ENCODE data around the gene INPP5K.

INPP5K gene

GRCh38 chr17:1484676-1485422 lies 31.6 kb downstream of the INPP5K start:
- DNase-seq: peak; percentile 47 to 64 (median 50)

DNA sequence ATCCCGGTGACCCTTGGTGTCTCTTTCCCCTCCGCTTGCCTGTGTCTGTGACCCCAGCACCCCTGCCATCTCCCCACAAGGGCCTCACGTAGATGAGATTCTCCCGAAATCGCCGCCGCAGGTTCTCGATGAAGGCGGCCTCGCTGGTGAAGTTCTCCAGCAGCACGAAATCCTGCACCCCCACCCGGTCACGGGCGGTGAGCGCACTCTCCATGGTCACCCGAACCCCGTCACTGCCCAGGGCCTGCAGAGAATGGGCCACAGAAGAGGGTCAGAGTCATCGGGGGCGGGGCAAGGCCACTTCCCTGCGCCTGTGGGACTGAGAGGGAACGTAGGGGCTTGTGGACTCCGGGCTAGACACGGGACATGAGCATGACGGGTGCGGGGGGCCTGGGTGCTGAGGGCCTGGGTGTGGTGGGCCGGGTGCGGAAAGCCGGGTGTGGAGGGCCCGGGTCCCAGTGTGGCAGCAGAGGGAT lies 32.3 kb downstream of the INPP5K start:
- no peak for DNase-seq

GRCh38 chr17:1482680-1483079 lies 33.7 kb downstream of the INPP5K start:
- no peak for DNase-seq

- no peak for DNase-seq
Measured at GRCh38 chr17:1481736-1482135, 34.7 kb downstream of the INPP5K start.

GRCh38 chr17:1480747-1481465 lies 35.5 kb downstream of the INPP5K start:
- no peak for DNase-seq

DNA sequence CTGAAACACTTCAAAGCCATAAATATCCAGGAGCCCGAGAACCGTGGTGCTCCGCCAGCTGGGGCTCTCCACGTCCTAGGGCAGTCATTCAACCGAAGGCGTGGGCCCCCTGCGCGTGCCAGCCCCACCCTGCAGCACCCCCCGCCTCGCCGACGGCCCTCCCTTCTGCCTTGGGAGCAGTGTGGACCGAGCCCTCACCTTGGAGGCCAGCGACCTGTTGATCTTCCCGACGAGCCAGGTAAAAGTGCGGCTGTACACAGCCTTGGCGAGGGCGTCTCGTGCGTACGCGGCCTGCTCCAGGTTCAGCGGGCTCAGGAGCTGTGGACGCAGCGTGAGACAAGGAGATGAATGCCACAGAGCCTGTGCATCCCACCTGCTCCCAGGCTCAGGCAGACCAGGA lies 38.0 kb downstream of the INPP5K start:
- no peak for DNase-seq

GRCh38 chr17:1475321-1475854 lies 41.0 kb downstream of the INPP5K start:
- no peak for DNase-seq

GRCh38 chr17:1474402-1475189 lies 41.8 kb downstream of the INPP5K start:
- no peak for DNase-seq

DNA sequence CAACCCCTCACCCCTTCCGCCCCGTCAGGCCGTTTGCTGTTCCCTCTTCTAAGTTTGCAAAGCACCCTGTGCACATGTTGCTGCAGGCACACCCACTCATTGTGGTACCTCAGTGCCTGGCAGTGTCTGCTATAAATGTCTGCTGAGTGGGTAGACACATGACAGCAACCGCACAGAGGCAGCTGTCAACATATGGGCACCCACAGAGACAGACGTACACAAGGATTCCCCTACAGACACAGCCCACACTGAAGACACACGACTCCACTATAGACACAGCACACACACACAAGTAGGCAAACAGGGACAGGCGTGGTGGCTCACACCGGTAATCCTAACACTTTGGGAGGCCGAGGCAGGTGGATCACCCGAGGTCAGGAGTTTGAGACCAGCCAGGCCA lies 42.6 kb downstream of the INPP5K start:
- peak in 1 of 5 donors; percentile 27 for DNase-seq

- DNase-seq: no peak
Measured at GRCh38 chr17:1473170-1473569, 43.2 kb downstream of the INPP5K start.

DNA sequence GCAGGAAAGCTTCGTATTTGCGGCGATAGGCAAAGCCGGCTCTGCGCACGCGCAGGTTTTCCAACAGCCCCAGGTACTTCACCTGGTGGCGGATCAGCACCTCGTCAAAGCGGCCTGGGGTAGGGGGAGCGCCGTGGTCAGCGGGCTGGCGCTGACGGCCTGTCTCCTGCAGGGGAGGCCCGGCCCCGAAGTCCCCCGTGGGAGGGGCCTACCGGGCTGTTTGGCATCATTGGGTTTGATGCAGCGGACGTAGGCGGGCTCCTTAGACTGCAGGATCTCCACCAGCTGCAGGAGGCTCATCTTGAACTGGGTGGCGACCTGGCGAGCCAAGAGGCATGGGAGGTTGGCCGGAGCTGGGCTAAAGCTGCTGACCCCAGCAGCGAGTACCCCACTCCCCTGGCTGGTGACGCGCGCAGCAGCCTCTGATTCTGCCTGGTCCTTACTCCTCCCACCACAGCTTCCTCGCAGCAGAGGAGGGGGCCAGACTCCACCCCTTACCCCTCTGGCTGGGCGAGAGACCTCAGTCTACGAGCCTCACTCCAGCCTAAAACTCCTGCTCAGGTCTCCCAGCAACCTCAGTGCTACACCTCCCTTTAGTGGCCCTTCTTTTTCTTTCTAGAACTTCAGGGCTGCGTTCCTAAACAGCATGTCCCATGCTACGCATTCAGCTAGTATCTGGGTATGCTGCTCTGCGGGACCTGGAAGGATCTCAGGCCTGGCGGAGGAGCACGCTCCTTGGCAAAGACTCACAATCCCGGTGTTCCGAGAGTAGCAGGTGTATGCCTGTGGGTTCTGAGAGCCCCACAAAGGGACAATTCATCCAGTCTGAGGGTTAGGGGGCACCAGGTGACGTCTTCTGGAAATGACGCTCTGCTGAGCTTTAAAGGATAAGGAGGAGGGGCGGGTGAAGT lies 44.2 kb downstream of the INPP5K start:
- DNase-seq: no peak

DNA sequence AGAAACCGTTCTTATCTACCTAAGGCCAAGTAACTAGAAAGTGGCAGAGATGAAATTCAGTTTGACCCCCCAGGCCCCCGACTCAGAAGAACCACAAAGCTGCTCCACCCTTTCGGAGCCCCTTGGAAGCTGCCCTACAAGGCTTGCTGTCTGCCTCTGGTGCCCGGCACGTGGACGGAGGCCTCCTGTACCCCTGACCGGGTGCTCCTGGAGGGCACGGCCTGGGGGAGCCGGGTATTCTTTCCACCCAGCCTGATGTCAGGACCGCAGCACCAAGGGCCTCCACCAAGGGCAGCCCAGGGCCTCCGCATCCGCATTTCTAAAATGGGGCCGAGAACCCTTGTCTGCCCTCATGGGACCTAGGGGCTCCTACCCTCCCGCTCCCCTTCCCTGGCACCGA lies 44.9 kb downstream of the INPP5K start:
- DNase-seq: no peak

- DNase-seq: no peak
Measured at GRCh38 chr17:1470755-1471462, 45.5 kb downstream of the INPP5K start.

DNA sequence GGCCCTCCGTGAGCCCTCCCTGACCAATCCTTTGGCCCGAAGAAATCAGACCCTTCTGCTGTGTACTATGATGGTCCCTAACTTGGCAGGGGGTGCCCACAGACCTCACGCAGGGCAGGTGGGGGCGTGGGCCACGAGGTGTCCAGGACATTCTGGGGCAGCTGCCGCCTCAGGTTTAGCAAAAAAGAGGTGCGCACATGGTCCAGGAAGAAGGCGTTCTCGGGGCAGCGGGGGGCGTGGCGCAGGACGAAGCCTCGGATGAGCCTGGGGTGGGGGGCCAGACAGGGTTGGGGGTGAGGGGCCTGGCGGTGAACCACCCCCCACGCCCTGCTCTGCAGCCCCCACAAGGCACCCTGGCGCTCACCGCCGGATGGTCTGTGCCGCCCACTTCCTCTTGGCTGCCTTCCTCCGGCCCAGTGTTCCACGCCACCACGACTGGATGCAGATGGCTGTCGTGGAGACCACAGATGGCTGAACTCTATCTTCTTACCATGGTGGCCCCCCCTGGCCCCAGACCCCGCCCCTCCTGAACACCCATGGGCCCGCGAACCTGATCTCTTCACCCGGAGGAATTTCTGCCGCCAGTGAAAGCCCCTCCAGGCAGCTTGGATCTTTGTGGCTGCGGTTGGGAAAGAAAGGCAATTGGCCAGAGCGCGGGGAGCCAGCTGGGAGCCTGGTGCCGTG lies 46.2 kb downstream of the INPP5K start:
- no peak for DNase-seq

GRCh38 chr17:1469231-1469852 lies 47.1 kb downstream of the INPP5K start:
- no peak for DNase-seq

DNA sequence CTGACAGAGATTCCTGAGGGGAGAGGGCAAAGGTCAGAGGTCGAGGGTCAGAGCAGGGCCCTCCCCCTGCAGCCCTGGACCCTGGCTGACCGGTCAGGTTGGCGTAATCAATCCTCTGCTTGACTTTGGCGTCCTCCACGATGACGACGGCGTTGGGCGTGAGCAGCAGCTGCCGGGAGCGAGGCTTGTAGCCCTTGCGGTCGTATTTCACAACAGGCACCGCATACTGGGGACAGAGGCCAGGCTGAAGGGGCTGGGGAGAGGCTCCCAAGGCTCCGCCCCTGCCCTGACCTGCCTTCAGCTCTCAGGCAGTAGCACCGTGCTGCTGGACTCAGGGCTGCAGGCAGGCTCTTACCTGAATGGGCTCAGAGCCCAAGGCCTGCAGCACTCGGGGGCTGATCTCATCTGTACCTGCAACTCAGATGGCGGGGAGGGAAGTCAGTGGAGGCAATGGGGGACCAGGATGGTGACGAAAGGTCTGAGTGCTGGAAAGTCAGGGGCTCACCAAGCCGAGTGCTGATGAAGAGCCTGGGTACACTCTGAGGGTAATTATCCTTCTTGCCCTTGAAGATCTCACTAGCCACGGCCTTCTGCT lies 48.4 kb downstream of the INPP5K start:
- DNase-seq: no peak

DNA sequence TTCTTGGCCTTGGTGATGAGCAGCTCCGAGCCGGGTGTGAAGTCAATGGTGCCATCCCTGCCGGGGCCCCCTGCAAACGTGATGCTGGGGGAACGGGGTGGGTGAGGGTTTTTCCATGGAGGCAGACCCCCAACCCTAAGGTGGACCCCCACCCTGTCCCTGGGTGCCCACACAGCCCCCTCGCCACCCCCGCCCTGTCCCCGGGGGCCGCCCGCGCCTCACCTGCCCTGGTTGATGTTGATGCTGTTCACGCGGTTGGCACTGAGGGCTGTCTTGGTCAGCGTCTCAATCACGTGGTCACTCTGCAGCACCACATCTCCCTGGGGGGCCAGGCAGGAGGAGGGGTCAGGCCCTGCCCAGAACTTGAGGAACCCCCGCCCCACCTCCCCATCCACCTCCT lies 49.2 kb downstream of the INPP5K start:
- no peak for DNase-seq

DNA sequence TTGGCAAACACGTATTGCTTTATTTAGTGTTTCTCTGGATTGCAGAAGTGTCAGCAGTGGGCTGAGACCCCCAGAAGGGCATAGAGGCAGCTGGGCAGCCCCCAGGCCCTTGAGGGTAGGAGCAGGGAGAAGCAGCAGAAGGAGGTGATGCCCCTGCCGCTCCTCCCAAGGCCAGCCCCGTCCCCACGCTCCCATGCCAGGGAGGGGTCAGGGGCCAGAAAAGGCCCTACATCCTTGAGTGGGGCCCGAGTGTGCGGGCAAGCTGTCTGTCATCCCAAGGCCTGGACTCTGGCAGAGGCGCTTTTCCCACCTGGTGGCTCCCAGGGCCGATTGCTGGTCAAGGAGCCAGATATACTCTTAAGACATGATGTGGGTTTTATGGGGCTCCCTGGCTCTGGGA lies 52.2 kb downstream of the INPP5K start:
- no peak for DNase-seq

DNA sequence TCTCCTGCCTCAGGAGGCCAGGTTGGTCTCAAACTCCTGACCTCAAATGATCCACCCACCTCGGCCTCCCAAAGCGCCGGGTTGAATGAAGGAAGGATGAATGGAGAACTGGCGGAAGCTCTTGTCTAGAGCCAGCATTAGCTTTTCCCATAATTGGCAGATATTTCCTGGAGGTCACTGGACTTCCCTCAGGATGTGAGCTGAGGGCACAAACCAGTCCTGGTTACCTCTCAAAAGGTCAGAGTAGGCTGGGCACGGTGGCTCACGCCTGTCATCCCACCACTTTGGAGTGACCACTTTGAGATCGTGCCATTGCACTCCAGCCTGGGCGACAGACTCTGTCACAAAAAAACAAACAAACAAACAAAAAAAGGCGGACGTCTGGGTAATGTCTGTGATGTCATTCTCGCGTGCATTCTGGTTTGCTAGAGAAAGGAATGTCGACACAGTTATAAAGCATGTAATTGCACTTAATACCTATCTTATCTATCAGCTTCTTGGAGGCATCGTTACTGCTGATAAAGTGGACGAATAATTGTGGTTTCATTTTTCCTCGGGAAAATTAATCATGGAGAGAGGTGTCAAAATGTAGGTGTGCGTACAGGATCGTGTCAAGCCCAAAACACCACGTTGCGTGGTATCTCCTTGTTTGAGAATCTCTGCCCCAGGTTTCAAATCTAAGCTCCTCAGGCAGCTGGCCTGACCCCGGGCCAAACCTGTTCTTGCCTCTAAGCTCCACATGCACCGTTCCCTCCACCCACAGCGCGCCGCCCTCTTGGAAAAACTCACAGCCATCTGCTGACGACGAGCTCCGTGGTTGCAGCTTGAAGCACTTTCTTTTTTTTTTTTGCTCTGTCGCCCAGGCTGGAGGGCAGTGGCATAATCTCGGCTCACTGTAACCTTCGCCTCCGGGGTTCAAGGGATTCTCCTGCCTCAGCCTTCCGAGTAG lies 54.0 kb downstream of the INPP5K start:
- no peak for DNase-seq
